Stimulated activated CD4-positive, alpha-beta T cell treated with anti-CD3 and anti-CD28 coated beads, Interleukin-12 subunit alpha, Interleukin-12 subunit beta, amount 100 ng/mL, for 4 hours (primary cell): Measurements from ENCODE around the gene ERC1.

Experiments used
- DNase-seq: peaks from one replicate; pipeline ENCODE4 v3.0.0-alpha.2; 2020

The ERC1 gene

DNA sequence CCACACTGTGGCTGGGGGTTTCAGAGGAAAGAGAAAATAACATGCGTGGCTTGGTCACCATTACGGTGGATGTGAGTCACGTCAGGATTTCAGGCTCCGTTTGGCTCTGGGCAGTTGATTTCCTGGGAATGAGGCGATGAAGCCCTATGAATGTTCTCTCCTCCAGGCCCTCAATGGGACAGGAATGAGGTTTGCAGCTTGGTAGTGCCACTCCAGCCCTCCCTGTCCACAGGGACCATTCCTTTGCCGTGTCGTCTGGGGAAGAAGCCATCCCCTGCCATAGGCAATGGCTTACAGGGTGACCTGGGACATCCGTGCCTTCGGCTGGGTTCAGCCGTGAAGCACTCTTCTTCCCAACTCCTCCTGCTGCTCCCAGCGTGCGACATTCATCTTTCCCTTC, 508.3 kb downstream of the ERC1 start:
- no peak for DNase-seq

DNA sequence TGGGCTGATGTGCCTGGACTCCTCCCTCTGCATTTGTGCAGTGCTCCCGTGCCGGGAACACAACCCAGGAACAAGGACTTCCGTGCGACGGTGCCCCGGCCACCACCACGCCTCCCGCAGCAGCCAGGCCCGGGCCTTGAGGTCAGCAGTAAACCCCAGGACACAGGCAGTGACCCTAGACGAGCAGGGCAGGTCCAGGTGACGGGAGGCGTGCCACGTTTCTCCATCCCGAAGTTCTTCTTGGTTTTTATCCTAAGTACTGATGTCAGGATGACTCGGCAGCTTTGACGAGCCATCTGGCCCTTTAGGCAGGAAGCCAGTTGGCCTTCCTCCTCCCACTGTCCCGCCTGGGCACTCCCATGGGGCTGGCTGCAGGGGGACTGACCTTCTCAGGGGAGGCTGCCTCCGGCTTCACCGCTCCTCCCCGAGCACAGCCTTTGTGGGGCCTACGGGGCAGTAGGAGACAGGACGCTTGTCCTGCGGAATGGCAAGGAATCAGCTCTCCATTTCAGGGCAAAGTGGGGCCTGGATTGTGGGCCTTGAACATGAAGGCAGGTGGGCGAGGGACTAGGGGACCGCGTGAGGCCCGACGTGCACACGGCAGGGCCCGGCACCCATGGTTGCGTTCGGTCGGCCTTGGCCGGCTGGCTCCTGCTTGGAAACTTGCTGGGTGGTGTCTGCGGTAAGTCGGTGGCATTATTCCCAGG, 509.2 kb downstream of the ERC1 start:
- DNase-seq: no peak

DNA sequence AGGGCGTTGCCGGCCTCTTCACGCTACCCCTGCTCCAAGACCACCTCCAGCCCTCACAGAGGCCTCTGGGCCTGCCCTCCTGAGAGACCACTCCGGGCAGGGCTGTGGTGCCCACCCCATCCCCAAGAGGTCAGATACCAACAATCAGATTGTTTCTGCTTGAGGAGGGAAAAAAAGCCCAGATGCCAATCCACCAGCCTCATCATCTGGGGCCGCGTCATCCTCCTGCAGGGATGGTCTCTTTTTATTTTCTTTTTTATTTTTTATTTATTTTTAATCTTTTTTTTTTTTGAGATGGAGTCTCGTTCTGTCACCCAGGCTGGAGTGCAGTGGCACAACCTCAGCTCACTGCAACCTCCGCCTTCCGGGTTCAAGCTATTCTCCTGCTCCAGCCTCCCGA, 510.0 kb downstream of the ERC1 start:
- DNase-seq: no peak

DNA sequence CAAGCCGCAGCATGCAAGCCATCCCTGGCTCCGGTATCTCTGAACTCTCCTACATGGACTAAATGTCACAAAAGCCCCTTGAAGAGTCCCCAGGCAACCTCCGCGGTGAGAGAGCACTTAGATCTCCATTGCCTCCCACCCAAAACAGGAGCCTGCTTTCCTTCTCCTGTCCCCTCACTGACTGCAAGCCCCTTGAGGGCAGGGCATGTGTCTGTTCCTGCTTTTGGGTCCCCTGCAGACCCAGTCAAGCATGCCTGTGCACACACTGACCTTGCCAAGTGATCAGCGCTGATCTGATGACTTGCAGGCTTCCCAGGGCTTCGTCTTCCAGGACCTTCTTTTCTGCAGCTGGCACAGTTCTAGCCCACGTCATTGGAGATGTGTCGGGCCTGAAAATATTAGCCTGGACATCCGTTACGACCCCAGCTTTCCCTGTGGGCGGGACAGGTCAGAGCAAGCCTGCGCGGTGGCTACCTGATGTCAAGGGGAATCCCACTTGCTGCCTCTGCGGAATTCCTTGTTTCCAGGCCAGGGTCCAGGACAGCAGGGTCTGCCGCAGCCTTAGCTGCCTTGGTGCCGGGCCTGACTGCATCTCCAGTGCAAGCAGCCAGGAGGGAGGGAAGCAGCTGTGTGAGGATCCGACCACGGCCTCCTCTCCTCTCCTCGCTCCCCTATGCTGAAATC, 510.8 kb downstream of the ERC1 start:
- DNase-seq: no peak

DNA sequence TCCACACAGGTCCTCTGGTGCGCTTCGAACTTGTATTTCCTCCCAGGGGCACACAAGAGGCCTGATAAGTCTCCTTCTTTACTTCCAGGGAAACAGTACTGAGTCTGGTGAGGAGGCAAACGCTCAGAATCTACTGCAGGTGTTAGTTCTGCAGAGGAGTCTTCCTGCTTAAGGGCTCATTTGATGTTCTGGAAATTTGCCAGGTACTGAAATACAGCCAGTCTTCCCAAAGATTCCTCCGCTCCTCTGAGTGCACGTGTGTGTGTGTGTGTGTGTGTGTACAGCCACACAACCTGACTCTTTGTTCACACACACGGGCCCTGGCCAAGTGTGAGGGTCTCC, 511.3 kb downstream of the ERC1 start:
- DNase-seq: no peak

DNA sequence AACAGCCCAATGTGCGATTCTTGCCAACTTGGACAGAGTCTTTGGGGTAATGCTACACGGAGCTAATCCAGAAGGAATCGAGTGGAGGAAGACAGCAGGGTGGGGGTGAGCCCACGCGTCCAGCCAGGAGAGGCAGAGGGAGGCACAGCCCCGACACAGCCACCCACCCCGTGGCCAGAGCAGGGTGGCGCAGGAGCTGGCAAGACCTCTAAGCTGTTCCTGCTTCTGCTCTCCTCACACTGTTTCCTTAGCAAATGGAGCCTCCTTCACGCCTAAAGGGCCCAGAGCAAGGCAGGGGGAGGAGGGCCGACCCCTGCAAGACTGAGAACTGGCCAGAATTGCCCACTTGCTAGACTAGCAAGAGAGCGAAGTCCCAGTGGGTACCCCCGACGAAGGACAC, 511.8 kb downstream of the ERC1 start:
- DNase-seq: no peak

DNA sequence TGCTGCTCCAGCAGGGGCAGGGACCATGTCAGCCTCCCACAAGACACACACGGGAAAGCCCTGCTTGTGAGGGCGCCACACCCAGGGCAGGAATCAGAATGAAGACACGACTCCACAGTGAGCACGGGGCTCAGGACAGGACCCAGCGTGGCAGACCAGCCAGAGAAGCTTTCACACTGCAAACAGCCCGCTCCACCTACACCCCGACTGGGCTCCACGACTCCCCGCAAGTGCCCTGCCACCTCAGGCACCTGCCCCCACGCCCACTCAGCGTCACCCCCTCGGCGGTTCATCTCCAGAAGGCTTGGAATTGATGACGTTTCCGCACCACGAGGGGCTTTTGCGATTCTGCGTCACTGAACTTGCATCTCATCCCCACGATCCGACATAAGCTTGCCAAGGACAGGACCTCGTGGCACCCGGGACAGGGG, 512.3 kb downstream of the ERC1 start:
- DNase-seq: no peak

DNA sequence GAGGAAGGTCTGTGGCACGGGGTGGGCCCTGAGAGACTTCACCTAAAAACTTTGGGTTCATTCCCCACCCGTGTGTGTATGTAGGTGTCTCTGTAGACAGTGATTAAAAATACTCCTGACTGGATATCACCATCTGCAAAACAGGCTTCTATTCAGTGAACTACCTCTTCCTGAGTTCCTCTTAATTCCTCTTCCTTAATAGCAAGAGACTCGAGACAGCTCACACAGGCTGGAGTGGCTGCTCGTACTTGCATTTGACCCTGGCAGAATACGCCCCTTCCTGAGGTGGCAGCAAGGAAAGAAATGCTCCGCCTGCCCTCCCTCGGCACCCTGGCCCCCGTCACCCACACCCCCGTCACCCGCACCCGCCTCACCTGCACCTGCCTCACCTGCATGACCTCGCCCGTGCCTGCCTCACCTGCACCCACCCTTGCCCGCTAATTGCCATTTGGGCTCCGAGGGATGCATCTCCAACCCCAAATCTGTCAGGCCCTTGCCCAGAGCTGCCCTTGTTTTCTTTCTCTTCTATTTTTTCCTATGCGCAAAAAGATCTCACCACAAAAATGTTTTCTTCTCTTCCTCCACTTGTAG, 513.4 kb downstream of the ERC1 start:
- DNase-seq: no peak

DNA sequence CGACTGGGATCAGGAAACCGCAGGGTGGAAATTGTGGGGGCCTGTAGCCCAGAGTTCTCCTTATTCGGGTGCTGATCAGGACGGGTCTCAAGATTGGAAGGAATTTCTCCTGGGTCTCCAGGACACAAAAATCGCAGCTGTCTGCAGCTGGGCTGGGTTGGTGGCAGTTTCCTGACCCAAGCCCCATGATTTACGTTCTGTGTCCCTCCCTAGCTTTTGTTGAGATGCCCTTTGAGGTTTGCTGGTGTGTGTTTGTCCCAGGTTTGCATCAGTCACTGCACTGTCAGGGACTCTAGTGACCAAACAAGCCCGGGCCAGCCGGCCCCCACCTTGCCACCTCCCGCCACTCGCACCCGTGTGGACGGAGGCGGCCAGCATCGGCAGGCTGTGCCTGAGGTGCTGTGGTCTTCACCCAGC, 513.9 kb downstream of the ERC1 start:
- no peak for DNase-seq

DNA sequence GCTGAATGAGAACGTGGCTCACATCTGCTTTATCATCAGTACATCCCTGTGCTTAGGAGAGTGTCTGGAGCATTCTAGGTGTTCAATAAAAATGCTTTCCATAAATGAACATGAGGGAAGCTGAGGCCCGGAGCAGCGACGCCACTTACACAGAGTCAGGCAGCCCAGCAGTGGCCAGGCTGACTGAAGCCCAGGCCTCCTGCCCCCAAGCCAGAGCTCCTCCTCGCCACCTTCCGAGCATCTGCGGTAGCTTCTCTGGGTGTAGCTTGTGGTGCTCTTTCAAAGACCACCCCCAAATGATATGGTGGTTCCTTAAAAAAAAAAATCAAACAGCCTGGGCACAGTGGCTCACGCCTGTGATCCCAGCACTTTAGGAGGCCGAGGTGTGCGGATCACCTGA, 514.6 kb downstream of the ERC1 start:
- DNase-seq: no peak

DNA sequence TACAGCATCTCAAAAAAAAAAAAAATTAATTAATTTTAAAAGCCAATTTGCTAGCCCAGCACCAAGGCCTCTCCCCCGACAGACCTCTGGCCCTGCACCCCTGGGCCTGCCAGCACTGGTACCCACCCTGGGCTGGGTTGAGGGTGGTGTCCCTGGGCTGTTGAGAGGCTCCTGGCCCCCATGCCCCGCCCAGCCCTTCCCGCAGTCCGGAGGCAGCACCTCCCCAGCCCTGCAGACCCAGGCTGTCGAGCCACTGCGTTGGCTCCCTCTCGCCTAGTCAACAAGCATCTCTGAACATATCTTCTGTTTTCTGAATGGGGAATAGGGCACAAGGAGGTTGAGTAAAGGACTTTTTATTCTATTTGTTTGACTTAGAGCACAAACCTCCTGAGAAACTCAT, 516.3 kb downstream of the ERC1 start:
- DNase-seq: no peak

DNA sequence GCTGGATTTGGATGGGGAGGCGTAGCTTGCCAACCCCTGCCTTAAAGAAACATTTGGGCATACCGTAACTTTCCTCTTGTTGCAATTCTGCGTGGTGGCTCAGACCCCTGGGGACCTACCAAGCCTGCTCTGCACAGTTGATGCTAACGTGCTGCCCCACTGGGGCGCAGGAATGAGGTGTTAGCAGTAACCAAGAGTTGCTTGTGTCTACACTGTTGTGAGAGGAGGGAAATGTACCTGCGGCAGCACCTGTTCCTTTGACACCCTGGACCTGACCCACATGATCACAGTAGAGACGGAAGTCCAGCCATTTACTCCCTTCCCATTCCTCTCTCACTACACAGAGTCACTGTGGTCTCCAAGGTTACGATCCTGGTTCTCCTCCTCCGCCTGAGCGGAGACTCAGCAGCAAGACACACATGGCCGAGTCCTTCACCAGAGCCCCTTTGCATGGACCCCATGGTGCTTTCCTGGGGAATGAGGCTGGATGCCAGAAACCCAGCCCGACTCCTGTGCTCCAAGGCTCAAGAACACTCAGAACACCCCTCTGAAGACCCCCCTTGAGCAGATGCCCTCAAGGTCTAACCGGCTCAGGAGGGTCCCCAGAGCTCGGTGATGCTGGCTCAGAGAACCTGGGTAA, 518.5 kb downstream of the ERC1 start:
- no peak for DNase-seq

DNA sequence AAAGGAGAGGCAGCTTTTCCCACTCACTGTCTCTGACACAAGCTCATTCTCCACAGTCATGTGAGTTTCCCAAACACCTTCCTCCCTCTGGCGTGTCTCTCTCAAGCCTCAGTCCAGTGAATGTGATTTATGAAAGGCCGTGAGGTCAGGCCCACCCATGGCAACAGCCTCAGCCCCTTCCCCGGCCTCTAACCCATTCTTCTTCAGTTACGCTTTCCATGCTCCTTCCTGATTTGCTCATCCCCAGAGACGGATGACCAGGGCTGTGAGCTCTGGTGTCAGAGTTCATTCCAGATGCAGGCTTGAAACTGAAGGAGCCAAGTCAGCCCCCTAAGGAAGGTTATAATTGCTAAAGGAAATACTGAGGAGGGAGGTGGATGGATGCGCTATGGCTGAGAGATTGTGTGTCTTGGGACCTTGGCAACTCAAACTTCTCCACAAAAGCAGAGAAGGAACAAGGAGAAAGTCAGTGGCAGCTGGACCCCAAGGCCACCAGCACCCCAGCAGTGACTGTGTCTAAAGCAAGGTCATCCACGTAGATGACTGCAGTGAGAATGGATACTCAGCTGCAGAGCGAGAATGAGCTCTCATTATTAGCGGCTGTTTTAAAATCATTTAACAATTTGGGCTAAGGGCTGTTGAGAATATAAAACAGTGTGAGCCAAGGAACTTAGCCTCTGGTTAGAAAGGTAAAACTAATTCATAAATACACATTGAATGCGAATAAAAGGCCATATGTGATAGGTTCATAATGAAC, 519.2 kb downstream of the ERC1 start:
- no peak for DNase-seq

DNA sequence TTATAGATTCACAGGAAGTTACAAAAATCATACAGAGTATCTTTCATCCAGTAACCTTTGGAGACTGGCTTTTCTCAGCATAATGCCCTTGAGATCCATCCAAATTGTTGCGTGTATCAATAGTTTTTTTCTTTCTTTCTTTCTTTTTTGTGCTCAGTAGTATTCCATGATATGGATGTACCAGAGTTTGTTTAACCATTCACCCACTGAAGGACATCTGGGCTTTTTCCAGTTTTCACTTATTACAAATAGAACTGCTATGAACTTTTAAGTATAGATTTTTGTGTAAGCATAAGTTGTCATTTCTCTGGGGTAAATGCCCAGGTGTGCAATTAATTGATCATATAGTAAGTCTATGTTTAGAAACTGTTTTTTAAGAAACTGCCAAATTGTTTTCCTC, 524.0 kb downstream of the ERC1 start:
- DNase-seq: no peak

DNA sequence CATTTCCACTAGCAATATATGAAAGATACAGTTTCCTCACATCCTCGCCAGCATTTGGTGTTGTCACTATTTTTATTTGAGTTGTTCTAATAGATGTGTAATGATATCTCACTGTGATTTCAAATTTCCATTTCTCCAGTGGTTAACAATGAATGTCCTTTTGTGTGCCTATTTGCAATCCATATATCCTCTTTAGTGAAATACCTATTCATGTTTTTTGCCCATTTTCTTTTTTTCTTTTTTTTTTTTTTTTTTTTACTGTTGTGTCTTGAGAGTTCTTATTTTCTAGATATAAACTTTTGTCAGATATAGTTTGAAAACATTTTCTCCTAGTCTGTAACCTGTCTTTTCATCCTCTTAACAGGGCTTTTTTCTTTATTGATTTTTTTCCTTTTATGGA, 524.4 kb downstream of the ERC1 start:
- DNase-seq: no peak

DNA sequence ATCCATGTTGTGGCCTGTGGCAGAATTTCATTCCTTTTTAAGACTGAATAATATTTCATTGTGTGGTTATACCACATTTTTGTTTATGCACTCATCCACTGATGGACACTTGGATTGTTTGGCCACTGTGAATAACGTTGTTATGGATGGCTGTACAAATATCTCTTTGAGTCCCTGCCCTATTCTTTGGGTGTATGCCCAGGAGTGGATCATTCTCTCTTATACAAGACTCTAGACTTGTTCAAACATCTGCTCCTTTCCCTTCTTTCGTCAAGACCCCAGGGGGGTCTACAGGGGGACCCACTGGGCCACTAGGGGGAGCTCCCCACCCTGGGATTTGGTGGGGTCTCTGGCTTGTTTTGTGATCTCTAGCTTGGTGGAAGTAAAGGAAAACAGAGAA, 526.0 kb downstream of the ERC1 start:
- no peak for DNase-seq

DNA sequence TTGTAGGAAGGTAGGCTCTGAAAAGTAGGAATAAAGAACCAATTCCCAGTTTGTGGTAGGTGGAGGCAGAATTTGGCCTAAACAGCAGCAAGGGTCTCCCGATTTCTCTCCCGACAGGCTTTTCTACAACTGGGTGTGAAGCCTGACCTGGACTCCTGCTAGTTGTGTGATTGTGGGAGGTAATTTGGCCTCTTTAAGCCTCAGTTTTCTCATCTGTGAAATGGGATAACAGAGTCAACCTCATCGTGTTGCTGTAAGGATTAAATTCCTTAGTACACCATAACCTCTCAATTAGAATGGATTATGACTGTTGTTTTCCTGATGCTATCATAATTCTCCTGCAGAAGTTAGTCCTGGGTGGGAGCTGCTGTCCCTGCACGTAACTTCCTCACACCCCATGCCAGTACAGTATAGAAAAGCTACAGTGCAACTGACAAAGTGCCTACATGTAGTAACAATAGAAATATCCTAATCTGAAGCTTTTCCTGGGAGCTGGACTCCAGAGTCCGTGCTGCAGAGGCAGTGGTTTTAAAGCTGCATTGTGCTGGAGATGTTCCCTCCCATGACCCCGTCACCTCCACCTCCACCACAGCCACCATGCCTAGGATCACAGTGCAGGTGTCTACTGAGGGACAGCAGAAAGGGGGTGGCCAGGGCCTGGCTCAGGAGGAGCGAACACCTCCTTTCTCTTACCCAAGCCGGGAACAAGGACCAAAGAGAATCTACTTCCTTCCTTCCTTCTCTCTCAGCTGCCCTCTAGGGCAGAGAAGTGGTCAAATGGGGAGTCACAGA, 526.9 kb downstream of the ERC1 start:
- no peak for DNase-seq

DNA sequence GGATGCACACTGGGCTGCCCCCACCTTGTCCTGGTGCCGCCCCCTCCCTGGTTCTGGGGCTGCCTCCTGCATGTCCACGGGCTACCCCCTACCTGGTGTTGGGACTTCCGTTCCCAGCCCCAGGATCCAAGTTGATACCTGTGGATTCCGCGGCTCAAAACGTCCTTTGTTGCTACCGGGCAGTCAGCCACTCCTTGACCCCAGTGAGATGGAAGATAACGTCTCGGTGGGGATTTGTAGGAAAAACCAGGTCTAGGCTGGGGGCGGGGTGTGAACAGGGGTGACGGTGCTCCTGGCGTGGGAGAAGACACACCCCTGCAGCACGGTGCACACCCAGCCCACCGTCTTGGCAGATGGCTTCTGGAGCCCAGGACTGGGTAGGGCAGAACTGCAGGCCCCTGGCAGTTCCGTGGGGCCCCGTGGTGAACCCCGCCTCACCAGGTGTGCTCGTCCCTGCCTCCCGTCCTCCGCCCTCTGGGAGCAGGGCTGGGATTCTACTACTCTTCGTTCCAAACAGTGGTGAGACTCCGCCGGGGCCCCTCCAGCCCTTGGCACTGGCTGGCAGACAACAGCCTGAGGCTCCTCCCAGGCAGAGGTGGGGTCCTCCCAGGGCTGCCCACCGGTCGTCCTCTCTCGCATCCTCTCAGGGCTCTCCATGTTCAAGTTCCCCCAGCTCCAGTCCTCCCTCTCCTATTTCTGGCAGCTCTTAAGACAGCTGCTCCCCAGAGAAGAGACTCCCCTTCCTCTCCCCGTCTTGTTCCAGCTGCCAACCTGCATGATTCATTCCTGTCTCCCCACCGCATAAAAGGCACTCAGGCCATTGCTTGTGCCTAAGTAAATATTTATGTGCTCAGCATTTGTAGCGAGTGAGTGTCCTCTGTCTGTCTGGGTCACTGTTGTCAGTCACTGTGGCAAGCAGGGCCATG, 527.8 kb downstream of the ERC1 start:
- DNase-seq: no peak

DNA sequence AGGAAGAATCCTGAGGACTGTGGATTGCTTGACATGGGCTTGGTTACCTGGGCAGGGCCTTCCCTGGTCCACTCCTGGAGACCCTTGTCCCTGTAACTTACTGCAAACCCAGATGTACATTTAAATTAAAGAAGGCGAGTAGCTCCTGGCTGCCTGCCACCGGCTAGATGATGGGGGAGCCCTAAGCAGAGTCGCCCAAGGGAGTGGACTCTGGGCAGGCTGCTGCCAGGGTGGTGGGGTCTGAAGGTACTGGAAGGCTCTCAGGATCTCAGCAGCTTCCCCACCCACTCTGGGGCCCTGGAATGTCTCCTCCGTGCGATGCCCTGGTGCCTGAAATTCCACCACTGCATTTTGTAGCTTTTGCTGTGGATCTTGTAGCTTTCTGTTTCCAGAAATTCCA, 528.6 kb downstream of the ERC1 start:
- DNase-seq: no peak

DNA sequence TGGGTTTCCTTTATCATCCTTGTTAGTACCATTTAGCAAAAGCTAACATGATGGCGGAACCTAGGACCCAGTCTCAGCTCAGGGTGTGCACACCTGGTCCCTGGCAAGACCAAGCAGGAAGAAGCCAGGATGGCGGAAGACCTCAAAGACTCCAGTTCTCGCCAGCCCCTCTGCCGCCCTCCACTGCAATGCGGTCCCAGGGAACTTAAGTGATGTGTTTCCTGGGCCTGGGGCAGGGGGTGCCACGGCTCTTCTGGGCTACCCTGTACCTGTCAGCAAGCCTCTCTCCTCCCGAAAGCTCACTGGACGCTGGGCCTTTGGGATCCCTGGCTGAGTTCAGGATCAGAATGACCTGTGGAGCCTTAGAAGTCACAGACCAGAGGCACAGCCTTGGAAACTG, 532.0 kb downstream of the ERC1 start:
- DNase-seq: no peak

DNA sequence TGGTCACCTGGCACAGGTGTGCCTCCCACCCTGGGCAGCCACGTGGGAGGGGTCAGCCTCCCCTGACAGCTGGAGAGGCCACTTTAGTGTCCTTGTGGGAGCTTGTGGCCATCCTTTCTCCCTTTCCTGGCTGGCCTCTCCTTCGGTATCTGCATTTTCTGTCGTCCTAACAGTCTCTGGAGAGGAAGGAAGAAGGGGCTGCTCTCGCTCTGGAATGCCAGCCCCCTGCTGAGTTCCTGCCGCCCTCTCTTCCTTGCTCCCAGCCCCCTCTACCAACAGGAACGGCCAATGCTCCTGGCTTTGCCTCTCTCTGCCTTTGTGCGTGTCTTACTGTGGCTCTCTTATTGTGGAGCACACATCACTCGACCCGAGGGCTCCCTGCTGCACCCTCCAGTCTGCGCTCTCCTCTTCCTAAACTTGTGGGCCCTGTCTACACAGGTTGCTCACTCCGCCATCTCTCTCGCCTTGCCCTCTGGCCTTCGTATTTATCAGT, 532.6 kb downstream of the ERC1 start:
- no peak for DNase-seq
